Suppressor macrophage (primary cell): ENCODE data around the gene DTWD2.
"Not testable (repeated sequence)": the region's sequence is repeated elsewhere in the genome, so short reads cannot be mapped to it uniquely, and the experiment has no call there.

Source experiments
- DNase-seq, 4 experiments: peaks; one replicate each; pipeline ENCODE4 v3.0.0-alpha.2; 2020 to 2022

Gene DTWD2

GRCh38 chr5:118946138-118946800 lies 42.1 kb downstream of the DTWD2 start:
- no peak for DNase-seq

- DNase-seq: peak in 1 of 4 experiments; percentile 13
Observed at GRCh38 chr5:118937393-118938061, 50.8 kb downstream of the DTWD2 start.

DNA sequence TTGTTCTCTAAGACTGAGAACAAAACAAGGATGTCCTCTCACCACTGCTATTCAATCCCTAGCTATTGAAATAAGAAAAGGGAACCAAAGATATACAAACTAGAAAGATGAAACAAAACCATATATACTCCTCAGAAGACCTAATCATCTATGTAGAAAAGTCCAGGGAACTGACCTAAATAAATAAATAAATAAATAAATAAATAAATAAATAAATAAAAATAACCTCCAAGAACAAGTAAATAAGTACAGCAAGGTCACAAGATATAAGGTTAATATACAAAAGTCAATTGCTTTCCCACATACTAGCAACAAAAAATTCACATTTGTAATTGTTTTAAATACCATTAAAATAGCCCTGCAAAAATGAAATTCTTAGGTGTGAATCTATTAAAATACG lies 54.6 kb downstream of the DTWD2 start:
- DNase-seq: no peak

- no peak for DNase-seq
Observed at GRCh38 chr5:118931564-118931963, 56.8 kb downstream of the DTWD2 start.

GRCh38 chr5:118924006-118924389 lies 64.3 kb downstream of the DTWD2 start:
- DNase-seq: no peak

- DNase-seq: peak in 3 of 4 experiments; percentile 3 to 30 (median 12)
Observed at GRCh38 chr5:118923295-118924005, 64.9 kb downstream of the DTWD2 start.

- no peak for DNase-seq
Observed at GRCh38 chr5:118921866-118922265, 66.5 kb downstream of the DTWD2 start.

DNA sequence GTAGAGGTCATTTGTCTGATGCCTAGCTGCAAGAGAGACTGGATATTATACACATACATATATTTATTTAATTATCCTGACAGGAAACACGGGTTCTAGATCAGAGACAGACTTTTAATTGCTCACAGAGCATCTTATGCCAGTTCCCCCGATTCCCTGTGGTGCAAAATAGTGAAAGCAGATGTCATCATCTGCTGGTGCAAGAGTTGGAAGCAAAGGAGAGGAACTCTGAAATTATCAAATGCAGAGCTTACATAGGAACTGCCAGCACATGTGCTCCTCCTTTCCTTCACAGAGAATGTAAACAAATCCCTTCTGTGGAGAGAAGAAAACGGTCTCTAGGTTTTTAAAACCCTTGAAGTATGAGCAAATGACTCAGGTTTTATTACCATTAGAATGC lies 69.3 kb downstream of the DTWD2 start:
- peak in 2 of 4 experiments; percentile 8 to 19 for DNase-seq

DNA sequence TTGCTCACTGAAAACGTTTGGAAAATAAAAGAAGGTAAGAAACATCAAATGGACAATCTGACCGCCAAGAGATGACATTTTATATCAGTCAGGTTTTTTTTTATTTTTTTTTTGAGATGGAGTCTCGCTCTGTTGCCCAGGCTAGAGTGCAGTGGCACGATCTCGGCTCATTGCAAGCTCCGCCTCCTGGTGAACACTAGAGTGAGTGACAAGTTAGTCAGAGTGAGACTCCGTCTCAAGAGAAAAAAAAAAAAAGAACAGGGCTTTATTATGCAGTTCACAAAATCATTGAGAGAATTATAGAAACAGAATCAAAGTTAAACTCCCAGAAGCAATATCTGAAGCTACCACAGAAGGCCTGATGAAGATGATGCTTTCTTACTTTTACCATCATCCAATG lies 70.1 kb downstream of the DTWD2 start:
- DNase-seq: no peak

DNA sequence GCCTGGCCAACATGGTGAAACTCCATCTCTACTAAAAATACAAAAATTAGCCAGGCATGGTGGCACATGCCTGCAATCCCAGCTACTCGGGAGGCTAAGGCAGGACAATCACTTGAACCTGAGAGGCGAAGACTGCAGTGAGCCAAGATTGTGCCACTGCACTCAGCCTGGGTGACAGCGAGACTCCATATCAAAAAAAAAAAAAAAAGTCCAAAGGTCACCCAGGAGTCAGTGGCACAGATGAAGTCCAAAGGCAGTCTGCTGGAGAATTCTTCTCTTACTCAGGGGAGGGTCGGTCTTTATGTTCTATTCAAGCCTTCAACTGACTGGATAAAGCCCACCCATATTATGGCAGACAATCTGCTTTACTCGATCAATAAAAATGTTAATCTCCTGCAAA lies 80.8 kb downstream of the DTWD2 start:
- DNase-seq: not testable (repeated sequence)

GRCh38 chr5:118906947-118907346 lies 81.4 kb downstream of the DTWD2 start:
- DNase-seq: peak in 1 of 4 experiments; percentile 2

DNA sequence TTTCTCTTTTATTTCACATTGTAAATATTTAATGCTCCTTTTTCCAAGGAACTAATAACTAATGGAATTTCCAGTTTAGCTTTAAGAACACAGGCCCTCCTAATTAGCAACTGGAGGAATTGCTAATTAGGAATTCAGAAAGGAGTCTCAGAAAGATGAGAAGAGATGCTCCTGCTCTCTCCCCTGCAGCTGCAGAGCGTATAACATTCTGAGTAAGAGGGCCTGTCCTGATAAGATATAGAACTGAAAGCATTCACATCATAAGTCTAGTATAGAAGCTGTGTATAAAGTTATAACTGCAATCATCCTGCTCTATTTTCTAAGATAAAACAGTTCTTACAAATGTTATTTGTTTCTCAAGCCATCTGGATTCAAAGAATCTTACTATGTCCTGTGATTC lies 83.2 kb downstream of the DTWD2 start:
- DNase-seq: no peak

GRCh38 chr5:118902656-118903438 lies 85.5 kb downstream of the DTWD2 start:
- no peak for DNase-seq

- DNase-seq: no peak
Observed at GRCh38 chr5:118894709-118895108, 93.6 kb downstream of the DTWD2 start.

- DNase-seq: no peak
Observed at GRCh38 chr5:118891252-118891651, 97.1 kb downstream of the DTWD2 start.

DNA sequence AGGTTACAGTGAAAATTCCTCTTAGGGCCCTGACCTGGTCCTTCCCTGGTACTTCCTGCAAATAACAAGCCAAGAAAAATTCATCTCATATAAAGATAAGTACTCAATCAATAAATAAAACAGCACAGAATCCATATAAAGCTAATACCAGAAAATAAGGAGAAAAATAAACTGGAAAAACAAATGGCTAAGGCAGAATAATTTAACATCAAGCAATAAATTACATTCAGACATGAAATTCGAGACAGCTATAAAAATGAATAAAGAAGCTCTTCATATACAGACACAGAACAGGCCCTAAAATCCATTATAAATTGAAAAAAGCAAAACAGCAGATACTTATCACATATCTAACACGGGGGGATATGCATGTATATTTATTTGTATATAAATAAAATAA lies 99.2 kb downstream of the DTWD2 start:
- DNase-seq: no peak

DNA sequence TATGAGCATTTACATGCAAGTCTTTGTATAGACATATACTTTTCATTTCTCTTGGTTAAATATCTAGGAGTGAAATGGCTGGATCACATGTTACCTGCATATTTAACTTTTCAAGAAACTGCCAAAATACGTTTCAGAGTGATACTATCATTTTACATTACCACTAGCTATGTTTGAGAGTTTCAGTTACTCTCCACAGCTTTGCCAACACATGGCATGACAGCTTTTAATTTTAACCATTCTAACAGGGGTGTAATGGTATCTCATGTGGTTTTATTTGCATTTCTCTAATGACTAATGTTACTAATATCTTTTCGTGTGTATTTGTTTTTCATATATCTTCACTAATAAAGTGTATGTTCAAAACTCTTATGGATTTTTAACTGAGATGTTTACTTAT lies 99.8 kb downstream of the DTWD2 start:
- DNase-seq: no peak

- DNase-seq: peak in 3 of 4 experiments; percentile 3 to 22 (median 13)
Observed at GRCh38 chr5:118883362-118883761, 105.0 kb downstream of the DTWD2 start.

DNA sequence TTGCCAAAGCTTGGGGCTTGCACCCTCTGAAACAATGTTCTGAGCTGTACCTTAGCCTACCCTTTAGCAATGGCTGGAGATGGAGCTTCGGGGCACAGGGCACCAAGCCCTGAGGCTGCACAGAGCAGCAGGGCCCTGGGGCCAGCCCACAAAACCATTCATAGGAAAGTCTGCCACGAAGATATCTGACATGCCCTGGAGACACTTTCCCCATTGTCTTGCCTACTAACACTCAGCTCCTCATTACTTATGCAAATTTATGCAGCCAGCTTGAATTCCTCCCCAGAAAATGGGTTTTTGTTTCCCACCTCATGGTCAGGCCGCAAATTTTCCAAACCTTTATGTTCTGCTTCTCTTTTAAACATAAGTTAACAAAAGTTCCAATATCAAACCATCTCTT lies 105.7 kb downstream of the DTWD2 start:
- DNase-seq: no peak

GRCh38 chr5:118876852-118877251 lies 111.5 kb downstream of the DTWD2 start:
- not testable (repeated sequence) for DNase-seq

GRCh38 chr5:118875131-118875530 lies 113.2 kb downstream of the DTWD2 start:
- DNase-seq: no peak

- DNase-seq: no peak
Observed at GRCh38 chr5:118873417-118873816, 114.9 kb downstream of the DTWD2 start.

GRCh38 chr5:118863345-118863744 lies 125.0 kb downstream of the DTWD2 start:
- DNase-seq: no peak
